NB4 (cell line): ENCODE results near the gene OTUD7B.

Source experiments
- DNase-seq: peaks from one replicate; pipeline ENCODE4 v3.0.0; 2010; ENCODE audit warnings: low read depth
- H3K4me3 ChIP-seq: one replicate; pipeline ENCODE4 v1.5.1; 2011; ENCODE audit warnings: mild to moderate bottlenecking, low read depth, low read length, moderate library complexity
- MYC ChIP-seq: IDR thresholded peaks from 2 replicates; pipeline ENCODE4 v1.6.1; 2011; ENCODE audit warnings: low read depth, low read length
- POLR2A ChIP-seq: IDR thresholded peaks from 2 replicates; pipeline ENCODE4 v1.6.1; 2011; ENCODE audit warnings: mild to moderate bottlenecking; ENCODE audit not compliant: insufficient read length; ENCODE audit errors: extremely low read depth
- TF ChIP-seq, protein P1 (sequence below): IDR thresholded peaks from one replicate; pipeline ENCODE4 v1.5.1; 2012; ENCODE audit warnings: low read depth, low read length
- TF ChIP-seq, protein P2 (sequence below): IDR thresholded peaks from 2 replicates; pipeline ENCODE4 v1.6.1; 2011; ENCODE audit warnings: low read depth, low read length

The OTUD7B gene

DNA sequence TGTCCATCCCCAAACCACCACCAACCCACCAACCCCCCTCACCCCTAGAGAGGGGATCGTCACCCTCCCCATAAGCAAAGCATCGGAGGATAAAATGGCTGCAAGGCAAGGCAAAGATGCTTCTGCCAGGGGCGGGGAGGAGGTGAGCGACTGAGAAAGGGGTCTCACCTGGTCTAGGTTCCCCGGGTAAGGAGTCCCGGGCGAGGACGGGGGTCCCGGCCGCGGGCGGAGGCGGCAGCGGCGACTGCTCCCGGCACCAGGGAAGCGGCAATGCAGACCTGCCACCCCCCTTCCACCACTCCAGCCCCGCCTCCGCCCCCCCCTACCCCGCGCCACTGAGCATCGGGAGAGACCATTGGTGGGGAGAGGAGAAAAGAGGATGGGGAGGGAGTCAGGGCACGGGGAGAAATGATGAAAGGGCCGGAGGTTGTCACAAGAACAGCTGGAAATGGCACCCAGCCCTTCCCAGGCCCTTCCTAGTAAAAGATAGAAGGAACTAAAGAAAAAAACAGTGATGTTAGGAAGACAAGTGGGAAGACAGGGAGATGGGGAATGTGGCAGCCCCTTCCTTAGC, 92.9 kb downstream of the OTUD7B start, which contains the start of gene SV2A:
Gene SV2A, minus strand, starts transcription at position 274 of the 574 bp plus-strand sequence. CDS start 4,004 bp downstream, outside the sequence.
- DNase-seq: peak; percentile 60
- TF ChIP-seq, protein P1, sequence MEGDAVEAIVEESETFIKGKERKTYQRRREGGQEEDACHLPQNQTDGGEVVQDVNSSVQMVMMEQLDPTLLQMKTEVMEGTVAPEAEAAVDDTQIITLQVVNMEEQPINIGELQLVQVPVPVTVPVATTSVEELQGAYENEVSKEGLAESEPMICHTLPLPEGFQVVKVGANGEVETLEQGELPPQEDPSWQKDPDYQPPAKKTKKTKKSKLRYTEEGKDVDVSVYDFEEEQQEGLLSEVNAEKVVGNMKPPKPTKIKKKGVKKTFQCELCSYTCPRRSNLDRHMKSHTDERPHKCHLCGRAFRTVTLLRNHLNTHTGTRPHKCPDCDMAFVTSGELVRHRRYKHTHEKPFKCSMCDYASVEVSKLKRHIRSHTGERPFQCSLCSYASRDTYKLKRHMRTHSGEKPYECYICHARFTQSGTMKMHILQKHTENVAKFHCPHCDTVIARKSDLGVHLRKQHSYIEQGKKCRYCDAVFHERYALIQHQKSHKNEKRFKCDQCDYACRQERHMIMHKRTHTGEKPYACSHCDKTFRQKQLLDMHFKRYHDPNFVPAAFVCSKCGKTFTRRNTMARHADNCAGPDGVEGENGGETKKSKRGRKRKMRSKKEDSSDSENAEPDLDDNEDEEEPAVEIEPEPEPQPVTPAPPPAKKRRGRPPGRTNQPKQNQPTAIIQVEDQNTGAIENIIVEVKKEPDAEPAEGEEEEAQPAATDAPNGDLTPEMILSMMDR: no peak
- no peak for TF ChIP-seq POLR2A
- no peak for TF ChIP-seq MYC
- TF ChIP-seq, protein P2, sequence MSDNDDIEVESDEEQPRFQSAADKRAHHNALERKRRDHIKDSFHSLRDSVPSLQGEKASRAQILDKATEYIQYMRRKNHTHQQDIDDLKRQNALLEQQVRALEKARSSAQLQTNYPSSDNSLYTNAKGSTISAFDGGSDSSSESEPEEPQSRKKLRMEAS: no peak
- peak within 1 kb of the TSS; percentile 55 for H3K4me3 ChIP-seq

DNA sequence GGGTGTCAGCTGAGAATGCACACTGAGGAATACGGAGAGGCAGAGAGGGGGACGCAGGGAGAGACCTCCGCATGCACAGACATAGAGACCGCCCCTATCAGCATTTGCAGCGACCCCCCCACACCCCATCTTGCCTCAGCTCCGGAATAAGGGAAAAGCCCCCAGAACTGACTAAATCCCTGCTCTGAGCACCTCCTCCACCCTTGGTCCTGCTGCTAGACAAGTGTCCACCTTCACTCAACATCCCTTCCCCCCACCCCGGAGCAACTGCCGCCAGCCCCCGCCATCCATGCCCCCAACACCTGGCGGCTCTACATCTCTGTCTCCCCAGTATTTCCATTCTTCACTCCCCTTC, 93.7 kb downstream of the OTUD7B start:
- no peak for TF ChIP-seq POLR2A
- TF ChIP-seq, protein P1: no peak
- TF ChIP-seq, protein P2: no peak
- TF ChIP-seq MYC: no peak
- H3K4me3 ChIP-seq: no peak overlapping the region

DNA sequence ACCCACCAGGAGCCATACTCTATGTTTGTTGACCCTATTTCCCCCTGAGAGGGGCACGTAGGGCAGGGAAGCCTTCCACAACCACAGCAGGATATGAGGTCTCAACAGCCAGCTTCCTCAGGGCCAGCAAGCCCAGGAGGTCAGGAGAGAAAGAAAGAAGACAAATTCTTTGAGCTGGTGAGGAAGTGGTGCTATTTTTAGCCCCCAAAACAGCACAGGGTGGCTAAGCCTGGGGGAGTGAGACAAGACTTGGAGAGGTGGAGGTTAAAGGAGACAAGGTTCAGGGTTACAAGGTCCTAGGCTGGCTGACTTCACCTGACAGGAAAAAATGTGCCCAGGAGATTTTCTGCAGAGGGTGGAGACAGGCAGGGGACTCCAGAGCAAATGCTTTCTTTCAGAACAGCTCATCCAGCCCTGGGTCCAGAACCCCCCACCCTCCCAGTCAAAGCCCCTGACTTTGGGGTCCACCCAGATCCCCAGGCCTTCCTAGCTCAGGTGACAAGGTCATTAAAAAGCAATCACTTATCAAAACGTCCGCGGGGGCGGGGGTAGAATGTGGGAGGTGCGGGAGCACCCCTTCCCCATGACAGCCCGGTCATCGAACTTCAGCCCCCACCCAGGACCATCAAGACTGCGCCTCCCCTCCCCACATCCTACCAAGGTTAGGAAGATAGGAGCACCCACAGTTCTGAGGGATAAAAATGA, 94.2 kb downstream of the OTUD7B start:
- TF ChIP-seq MYC: no peak
- TF ChIP-seq POLR2A: no peak
- peak; percentile 72 for DNase-seq
- no peak overlapping the region for H3K4me3 ChIP-seq

More for the DNA sequence above, 93.7 kb downstream of the OTUD7B start:
- no peak for DNase-seq

DNA sequence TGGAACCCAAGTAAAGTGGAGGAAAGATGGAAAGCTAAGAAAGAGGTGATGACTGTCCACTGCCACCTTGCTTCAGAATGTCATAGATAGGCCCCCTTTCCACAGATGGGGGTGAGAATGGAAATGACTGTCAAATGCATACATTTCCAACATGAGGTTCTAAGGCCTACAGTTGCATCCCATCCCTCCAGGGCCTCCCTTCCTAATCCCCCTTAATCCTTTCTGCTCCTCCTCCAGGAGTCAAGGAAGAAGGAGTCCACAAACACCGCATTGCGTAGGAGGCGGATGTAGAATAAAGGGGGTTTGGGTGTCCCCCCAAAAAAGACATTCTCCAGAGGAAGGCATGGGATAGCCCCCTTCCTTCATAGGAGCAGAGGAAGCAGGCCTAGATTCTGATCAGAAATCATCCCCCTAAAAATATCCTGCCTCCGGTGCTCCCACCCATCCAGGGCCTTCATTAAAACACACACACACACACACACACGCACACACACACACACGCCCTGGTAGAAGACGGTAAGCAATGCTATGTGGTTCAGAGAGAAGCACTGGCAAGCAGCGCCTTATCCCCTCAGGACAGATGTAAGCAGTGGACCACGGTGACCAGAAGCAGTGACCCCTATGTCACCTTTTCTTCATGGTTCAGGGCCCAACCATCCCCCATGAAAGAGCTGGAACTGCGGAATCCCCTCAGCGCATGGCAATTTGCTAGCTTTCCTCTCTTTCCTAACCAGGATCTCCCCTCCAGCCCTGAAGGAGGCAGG, 94.9 kb downstream of the OTUD7B start:
- DNase-seq: peak; percentile 28
- TF ChIP-seq POLR2A (no peak), MYC (no peak)
- TF ChIP-seq, protein P1: no peak
- TF ChIP-seq, protein P2: no peak
- H3K4me3 ChIP-seq: no peak overlapping the region

DNA sequence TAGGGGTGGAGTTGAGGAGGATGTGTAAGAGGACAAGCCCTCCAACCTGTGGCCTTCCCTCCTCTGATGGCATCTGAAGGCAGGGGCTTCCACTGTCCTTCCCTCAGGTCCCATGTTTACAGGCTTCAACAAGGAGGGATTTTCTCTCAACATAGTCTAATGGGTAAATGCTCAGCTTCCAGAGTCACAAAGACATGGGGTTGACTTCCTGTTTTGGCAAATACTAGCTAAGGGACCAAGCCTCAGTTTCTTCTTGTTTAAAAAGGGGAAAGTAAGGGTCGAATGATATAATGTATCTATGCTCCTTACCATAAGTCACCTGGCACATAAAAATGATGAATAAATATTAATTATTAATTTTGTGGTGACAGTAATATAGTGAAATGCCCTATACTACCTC, 96.0 kb downstream of the OTUD7B start:
- H3K4me3 ChIP-seq: no peak overlapping the region
- DNase-seq: no peak
- no peak for TF ChIP-seq MYC
- TF ChIP-seq, protein P2: no peak
- TF ChIP-seq, protein P1: no peak
- no peak for TF ChIP-seq POLR2A

DNA sequence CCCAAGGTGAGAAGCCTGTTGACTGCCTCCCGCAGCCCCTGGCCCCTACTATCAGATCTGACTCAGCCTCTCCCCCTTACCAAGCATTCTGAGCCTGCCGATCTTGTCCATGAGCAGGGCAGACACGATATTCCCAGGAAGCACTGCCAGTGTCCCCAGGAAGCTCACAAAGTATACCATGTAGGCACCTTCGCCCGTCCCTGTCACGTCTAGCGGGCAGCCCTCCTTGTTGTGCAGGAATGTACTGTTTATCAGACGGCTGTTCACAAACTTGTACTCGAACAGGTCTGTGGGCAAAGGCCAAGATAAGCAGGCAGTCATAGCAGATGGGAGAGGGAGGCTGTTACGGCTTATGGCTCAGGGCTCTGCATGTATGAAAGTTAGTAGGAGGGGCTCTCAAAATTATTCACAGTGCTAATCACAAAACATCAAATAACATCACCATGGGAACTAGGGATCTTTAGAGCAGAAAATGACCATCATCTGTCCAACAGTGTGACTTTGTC, 103.9 kb downstream of the OTUD7B start:
- DNase-seq: no peak
- TF ChIP-seq, protein P1: no peak
- TF ChIP-seq, protein P2: no peak
- TF ChIP-seq POLR2A (no peak), MYC (no peak)
- no peak overlapping the region for H3K4me3 ChIP-seq
